ENCODE data around the gene SORBS2.

The SORBS2 gene

GRCh38 chr4:185800266-185800945 is 11.6 kb downstream of the SORBS2 start:
- no peak for DNase-seq

GRCh38 chr4:185799442-185799841 is 12.6 kb downstream of the SORBS2 start:
- no peak for DNase-seq

GRCh38 chr4:185797596-185798338 is 14.2 kb downstream of the SORBS2 start:
- DNase-seq: no peak

GRCh38 chr4:185797018-185797417 is 15.0 kb downstream of the SORBS2 start:
- no peak for DNase-seq

DNA sequence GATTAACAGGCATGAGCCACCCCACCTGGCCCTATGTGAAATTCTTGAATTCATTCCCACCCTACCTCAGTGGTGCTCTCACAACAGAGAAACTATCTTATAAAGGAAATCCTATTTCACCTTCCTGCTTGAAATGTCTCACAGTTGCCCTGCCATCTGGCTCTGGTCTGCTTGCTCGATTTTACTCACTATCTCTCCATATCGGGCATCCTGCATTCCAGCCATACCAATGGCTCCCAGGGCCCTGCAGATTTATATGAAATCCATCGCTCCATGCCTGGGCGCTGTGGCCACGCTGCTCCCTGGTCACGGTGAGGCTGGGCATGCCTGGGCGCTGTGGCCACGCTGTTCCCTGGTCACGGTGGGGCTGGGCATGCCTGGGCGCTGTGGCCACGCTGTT is 15.8 kb downstream of the SORBS2 start:
- DNase-seq: no peak

- DNase-seq: no peak
Measured at GRCh38 chr4:185794637-185795036, 17.4 kb downstream of the SORBS2 start.

DNA sequence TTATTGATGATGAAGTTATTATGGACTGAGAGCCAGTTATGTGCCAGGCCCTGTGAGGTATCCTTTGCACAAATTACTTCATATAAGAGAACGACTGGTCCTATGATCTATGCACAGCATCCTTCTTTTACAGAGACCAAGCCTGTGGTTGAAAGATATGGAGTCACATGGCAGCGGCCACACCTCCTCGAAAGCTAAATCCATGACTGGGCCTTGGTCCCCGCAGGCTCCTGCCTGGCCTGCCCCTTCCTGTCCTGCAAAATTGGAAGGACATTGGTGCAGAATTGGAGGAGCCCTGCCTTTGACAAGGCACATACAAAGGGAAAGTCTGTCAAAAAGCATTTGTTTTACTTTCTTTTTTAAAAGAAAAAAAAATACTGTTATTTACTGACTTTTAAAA is 18.3 kb downstream of the SORBS2 start:
- DNase-seq: no peak

DNA sequence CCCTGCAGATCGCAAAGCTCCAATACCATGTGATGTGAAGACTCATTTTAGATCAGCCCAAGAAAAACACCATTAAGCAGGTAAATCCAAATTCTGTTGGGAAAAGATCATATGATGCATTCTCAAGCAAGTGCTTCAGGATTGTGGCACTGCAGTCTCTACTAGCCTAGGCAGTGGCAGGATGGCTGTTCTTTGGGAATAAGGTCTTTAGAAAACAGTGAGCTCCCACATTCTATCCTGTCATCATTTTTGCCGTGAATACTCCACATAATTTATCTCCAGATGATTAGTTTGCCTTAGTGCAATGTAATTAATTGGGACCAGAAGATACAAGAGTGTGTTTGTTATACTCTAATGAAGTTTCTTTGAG is 18.9 kb downstream of the SORBS2 start:
- no peak for DNase-seq

DNA sequence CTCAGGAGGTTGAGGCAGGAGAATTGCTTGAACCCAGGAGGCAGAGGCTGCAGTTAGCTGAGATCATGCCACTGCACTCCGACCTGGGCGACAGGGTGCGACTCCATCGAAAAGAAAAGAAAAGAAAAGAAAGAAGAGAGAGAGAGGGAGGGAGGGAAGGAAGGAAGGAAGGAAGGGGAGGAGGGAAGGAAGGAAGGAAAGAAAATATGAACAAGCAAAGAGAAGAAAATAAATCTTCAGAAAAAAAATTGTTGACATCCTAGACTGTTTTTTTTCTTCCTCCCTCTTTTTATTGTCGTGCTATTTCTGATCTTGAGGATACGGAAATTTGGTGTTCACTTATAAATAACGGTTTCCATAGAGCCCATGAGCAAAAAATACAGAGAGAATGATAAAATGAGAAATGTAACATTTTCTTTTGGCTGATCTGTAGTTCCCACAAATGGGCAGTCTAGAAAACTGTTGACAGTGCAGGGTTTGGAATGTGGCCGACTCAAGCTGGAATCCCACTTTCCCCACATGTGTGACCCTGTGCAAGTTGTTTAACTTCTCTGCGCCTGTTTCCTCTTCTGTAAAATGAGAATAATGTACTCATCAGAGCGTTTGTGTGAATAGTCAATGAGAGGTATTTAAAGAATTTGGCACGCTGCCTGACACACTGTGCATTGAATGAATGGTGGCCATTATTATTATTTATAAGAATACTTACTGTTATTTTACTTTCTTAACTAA is 19.4 kb downstream of the SORBS2 start:
- no peak for DNase-seq

DNA sequence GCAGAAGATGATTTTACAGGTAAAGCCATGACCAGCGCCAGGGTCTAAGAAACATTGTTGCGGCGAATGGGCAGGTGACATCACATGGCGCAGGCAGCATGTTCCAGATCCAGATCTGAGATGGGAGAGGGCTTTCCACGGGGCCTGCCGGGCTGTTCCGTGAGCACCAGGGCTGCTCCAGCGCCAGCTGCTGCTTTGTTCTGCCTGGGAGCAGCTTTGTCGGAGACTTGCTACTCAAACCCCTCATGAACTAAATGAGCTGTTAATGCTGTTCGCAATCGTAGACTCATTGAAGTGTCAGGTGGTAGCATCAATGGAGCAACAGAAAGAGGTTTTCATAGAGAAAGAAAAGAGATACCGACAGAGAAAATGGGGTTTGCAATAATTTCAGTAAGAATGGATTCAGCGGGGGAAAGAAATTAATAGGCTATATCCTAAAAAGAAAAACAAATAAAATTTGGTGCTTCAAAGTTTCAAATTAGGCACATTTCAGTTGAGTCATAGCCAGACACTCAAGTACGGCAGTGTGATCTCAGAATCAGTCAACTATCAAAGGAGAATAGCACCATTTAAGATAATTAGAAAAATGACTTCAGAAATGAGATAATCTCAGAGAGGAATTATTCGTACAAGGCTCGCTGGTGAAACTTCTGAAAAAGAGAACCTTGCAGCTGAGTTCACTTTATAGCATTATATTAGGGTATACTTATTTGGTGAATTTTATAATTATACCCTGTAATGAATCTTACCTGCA is 23.9 kb downstream of the SORBS2 start:
- no peak for DNase-seq

GRCh38 chr4:185786422-185786821 is 25.6 kb downstream of the SORBS2 start:
- no peak for DNase-seq

DNA sequence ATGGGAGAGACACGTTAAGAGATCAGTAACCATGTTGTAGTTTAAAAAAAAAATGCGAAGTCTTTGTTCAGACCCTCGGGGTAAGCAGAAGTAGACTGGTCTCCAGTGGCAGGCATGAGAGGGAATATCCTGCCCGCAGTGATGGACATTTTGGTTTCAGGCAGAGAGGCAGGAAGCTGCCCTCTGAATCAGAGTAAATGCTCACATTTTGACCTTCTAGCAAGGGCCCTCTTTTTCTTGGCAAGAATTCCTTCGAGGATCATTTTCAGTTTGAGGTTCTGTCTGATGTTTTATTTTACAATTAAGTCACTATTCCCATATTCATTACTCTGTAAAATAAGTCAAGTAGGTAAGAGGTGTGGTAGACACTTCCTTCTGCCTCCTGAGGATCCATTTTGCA is 28.4 kb downstream of the SORBS2 start:
- DNase-seq: no peak

DNA sequence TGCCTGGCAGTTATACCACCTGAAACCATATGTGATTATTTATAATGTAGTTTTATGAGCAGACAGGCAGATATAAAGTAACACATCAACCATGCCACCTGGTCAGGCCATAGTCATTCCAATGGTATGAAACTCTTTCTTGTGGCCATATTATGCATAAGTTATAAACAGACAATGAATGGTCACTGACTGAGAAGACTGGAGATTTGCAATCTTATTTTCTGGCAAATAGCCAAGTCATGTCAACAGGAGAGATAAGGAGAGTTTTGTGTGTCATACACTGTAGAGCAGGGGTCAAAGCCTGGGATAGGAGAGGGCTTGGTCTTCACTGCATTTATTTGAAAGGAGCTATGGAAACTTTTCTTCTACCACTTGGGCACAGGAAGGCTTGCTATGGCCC is 29.5 kb downstream of the SORBS2 start:
- no peak for DNase-seq

- DNase-seq: no peak
Measured at GRCh38 chr4:185781555-185782215, 30.3 kb downstream of the SORBS2 start.

- DNase-seq: no peak
Measured at GRCh38 chr4:185780472-185780871, 31.5 kb downstream of the SORBS2 start.

- no peak for DNase-seq
Measured at GRCh38 chr4:185779517-185779916, 32.5 kb downstream of the SORBS2 start.

- no peak for DNase-seq
Measured at GRCh38 chr4:185778307-185778706, 33.7 kb downstream of the SORBS2 start.

GRCh38 chr4:185775792-185776555 is 36.0 kb downstream of the SORBS2 start:
- DNase-seq: no peak

DNA sequence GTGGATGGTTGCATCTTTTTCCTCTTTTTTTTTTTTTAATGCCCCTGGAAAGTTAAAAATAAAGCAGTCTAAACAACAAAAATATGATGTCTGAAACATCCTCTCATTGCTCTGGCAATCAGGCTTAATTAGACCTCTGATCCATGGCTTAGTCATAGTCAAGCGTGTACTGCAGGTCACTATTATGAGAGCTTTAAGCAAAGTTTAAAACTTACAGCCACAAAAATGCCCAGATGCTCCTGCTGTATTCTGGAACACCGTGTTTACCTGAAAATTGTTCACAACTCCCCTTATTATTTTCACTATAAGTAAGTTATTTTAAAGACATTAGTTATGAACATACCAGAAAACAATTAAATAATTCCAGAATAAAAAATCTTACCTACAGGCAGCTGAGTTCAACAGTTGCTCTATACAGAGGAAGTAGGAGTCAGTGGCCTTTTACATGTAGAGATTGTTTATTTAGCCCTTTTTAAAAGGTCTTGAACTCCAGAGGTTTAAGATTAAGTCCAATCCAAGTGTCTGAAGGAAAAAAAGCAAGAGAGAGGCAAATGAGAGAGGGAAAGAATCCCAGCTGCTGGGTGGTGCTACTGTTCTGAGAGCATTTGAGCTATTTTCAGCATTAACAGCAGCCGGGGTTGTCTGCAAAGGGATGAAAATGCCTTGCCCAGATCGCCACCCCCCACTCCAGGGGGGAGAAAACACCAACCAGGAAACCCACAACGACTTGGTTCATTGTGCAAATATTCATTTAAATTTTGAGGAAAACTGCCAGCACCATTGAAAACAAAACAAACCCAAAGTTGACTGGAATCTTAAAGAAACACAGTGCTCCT is 36.9 kb downstream of the SORBS2 start:
- DNase-seq: no peak

GRCh38 chr4:185774131-185774653 is 37.8 kb downstream of the SORBS2 start:
- DNase-seq: no peak

DNA sequence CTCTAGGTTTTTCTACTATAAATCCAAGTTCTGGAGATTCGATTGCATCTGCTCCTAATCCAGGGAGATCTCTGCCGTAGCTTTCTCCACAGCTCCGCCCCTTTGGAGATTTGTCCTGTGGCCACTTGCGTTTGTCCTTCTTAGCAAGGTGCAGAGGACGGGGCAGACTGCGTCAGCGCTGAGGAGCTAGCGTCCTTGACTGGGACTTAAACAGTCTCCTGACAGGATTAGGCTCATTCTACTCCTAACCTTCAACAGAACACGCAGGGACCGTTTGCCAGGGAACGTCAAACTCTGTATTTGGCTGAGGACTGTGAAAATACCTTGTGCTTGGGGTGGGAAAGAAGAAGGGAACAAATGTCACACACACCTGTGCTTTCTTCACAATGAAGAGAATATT is 38.6 kb downstream of the SORBS2 start:
- DNase-seq: no peak

All from NCI-H1436 treated with DMSO at 0.1 percent for 48 hours (cell line).